ENCODE data around the gene HOXA4. TPM values are rescaled to one million over a fixed set of nuclear protein-coding genes. Genes with fewer than 3 reads are reported as not detected.
A peak's percentile ranks its signal among the peaks of the same experiment; 100 is the strongest.

The HOXA4 gene
- total and polyA plus RNA-seq, 10 of the 15 experiments (the other 5 are each of a cell fraction or from before 2014, with no cell fraction given) = 0.07 TPM; not detected in 9

DNA sequence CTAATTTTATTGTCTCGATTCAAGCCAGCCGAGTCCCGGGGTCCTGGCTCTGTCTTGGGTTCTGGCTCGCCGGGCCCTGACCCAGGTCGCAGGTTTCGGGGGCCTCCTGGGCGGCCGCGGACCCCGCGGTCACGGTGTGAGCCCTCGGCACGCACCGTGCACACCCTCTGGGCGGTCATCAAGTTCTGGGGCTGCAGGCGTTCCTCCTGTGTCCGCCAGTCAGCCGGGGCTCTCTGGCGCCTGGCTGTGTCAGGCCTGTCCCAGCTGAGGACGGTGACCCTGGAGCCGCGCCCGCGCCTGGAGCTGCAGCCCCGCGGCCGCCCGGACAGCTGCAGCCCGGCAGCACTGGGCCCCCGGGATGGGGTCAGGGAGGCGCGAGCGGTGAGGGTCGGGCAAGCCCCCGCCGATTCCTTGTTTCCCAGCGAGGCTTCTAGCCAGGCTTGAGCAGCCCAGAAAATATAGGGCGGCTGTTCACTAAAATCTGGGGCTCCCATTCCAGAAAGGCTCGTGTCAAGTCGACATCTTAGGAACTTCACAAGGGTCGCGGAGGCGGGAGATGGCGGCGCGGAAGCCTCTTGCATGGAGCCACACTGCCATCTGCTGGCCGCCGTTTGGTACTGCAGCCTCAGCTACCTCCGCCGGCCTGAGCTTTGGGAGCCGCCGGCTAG, 30.1 kb upstream of the HOXA4 start (continued):
- TF ChIP-seq, protein P1, sequence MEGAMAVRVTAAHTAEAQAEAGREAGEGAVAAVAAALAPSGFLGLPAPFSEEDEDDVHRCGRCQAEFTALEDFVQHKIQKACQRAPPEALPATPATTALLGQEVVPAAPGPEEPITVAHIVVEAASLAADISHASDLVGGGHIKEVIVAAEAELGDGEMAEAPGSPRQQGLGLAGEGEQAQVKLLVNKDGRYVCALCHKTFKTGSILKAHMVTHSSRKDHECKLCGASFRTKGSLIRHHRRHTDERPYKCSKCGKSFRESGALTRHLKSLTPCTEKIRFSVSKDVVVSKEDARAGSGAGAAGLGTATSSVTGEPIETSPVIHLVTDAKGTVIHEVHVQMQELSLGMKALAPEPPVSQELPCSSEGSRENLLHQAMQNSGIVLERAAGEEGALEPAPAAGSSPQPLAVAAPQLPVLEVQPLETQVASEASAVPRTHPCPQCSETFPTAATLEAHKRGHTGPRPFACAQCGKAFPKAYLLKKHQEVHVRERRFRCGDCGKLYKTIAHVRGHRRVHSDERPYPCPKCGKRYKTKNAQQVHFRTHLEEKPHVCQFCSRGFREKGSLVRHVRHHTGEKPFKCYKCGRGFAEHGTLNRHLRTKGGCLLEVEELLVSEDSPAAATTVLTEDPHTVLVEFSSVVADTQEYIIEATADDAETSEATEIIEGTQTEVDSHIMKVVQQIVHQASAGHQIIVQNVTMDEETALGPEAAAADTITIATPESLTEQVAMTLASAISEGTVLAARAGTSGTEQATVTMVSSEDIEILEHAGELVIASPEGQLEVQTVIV (IDR thresholded peaks at IDR 0.05; ENCODE audit: borderline replicate concordance, partially characterized antibody) = no peak
- TF ChIP-seq ZNF207 (IDR thresholded peaks at IDR 0.05; ENCODE audit: borderline replicate concordance) (0 out of 2 replicates have a peak, but pooled peaks have one; percentile 26), JUNB (IDR thresholded peaks at IDR 0.05) (no peak), EZH2 (IDR thresholded peaks at IDR 0.05; ENCODE audit: borderline replicate concordance, control insufficient read depth, low read depth, low read length) (no peak), IKZF2 (IDR thresholded peaks at IDR 0.05) (no peak), RELA (IDR thresholded peaks at IDR 0.05; ENCODE audit: borderline replicate concordance, partially characterized antibody) (no peak), PAX5 (IDR thresholded peaks at IDR 0.05; ENCODE audit: borderline replicate concordance, low read depth, low read length) (no peak), ZZZ3 (IDR thresholded peaks at IDR 0.05; ENCODE audit: control insufficient read depth, insufficient read length, low read depth) (no peak), ASH2L (IDR thresholded peaks at IDR 0.05; ENCODE audit: borderline replicate concordance, low read depth) (no peak), TBL1XR1 (IDR thresholded peaks at IDR 0.05; ENCODE audit: low read depth, low read length) (no peak), BRCA1 (IDR thresholded peaks at IDR 0.05; ENCODE audit: low read depth, low read length) (no peak), POU2F2 (IDR thresholded peaks at IDR 0.05; ENCODE audit: borderline replicate concordance, low read depth, low read length) (peak; percentile 40; the same call in 1 of the 3 replicates), POLR2AphosphoS5 (IDR thresholded peaks at IDR 0.05; ENCODE audit: low read length) (no peak), SIX5 (IDR thresholded peaks at IDR 0.05; ENCODE audit: low read depth, low read length, severe bottlenecking) (no peak), STAT3 (IDR thresholded peaks at IDR 0.05; ENCODE audit: low read depth, low read length) (no peak), KLF5 (IDR thresholded peaks at IDR 0.05; ENCODE audit: partially characterized antibody) (peak; percentile 46), RFX5 (IDR thresholded peaks at IDR 0.05; ENCODE audit: low read depth, low read length) (no peak), POLR2AphosphoS2 (IDR thresholded peaks at IDR 0.05; ENCODE audit: low read depth, low read length) (no peak), NR2F1 (conservative IDR thresholded peaks at IDR 0.05) (peak; percentile 62), FOS (IDR thresholded peaks at IDR 0.05; ENCODE audit: borderline replicate concordance, extremely low read depth, insufficient read length) (no peak), ZNF384 (IDR thresholded peaks at IDR 0.05; ENCODE audit: borderline replicate concordance, low read depth, low read length) (no peak)
- TF ChIP-seq, protein P2, sequence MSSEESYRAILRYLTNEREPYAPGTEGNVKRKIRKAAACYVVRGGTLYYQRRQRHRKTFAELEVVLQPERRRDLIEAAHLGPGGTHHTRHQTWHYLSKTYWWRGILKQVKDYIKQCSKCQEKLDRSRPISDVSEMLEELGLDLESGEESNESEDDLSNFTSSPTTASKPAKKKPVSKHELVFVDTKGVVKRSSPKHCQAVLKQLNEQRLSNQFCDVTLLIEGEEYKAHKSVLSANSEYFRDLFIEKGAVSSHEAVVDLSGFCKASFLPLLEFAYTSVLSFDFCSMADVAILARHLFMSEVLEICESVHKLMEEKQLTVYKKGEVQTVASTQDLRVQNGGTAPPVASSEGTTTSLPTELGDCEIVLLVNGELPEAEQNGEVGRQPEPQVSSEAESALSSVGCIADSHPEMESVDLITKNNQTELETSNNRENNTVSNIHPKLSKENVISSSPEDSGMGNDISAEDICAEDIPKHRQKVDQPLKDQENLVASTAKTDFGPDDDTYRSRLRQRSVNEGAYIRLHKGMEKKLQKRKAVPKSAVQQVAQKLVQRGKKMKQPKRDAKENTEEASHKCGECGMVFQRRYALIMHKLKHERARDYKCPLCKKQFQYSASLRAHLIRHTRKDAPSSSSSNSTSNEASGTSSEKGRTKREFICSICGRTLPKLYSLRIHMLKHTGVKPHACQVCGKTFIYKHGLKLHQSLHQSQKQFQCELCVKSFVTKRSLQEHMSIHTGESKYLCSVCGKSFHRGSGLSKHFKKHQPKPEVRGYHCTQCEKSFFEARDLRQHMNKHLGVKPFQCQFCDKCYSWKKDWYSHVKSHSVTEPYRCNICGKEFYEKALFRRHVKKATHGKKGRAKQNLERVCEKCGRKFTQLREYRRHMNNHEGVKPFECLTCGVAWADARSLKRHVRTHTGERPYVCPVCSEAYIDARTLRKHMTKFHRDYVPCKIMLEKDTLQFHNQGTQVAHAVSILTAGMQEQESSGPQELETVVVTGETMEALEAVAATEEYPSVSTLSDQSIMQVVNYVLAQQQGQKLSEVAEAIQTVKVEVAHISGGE (CRISPR knock-in tag; IDR thresholded peaks at IDR 0.05) = no peak
- TF ChIP-seq, protein P3, sequence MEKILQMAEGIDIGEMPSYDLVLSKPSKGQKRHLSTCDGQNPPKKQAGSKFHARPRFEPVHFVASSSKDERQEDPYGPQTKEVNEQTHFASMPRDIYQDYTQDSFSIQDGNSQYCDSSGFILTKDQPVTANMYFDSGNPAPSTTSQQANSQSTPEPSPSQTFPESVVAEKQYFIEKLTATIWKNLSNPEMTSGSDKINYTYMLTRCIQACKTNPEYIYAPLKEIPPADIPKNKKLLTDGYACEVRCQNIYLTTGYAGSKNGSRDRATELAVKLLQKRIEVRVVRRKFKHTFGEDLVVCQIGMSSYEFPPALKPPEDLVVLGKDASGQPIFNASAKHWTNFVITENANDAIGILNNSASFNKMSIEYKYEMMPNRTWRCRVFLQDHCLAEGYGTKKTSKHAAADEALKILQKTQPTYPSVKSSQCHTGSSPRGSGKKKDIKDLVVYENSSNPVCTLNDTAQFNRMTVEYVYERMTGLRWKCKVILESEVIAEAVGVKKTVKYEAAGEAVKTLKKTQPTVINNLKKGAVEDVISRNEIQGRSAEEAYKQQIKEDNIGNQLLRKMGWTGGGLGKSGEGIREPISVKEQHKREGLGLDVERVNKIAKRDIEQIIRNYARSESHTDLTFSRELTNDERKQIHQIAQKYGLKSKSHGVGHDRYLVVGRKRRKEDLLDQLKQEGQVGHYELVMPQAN (conservative IDR thresholded peaks at IDR 0.05) = no peak
